ENCODE measurements around the gene NHLRC4.

GRCh38 chr16:593406-593805, 26.6 kb downstream of the NHLRC4 start:
- no peak for TF ChIP-seq ZNF670 (tag by site-specific recombination; IDR thresholded peaks at IDR 0.05; ENCODE audit: low read depth)
- TF ChIP-seq ZNF664 (tag by site-specific recombination; IDR thresholded peaks at IDR 0.05) = no peak
- no peak for TF ChIP-seq RBAK (tag by site-specific recombination; IDR thresholded peaks at IDR 0.05)
- TF ChIP-seq ZNF530 (tag by site-specific recombination; IDR thresholded peaks at IDR 0.05; ENCODE audit: low read depth) = no peak
- no peak for TF ChIP-seq ZFP37 (tag by site-specific recombination; IDR thresholded peaks at IDR 0.05)
- TF ChIP-seq ZNF707 (tag by site-specific recombination; IDR thresholded peaks at IDR 0.05) = no peak
- TF ChIP-seq ZNF558 (tag by site-specific recombination; IDR thresholded peaks at IDR 0.05) = no peak
- TF ChIP-seq, protein P1, sequence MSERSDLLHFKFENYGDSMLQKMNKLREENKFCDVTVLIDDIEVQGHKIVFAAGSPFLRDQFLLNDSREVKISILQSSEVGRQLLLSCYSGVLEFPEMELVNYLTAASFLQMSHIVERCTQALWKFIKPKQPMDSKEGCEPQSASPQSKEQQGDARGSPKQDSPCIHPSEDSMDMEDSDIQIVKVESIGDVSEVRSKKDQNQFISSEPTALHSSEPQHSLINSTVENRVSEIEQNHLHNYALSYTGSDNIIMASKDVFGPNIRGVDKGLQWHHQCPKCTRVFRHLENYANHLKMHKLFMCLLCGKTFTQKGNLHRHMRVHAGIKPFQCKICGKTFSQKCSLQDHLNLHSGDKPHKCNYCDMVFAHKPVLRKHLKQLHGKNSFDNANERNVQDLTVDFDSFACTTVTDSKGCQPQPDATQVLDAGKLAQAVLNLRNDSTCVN (tag by site-specific recombination; optimal IDR thresholded peaks at IDR 0.05) = no peak
- TF ChIP-seq ZNF292 (tag by site-specific recombination; IDR thresholded peaks at IDR 0.05; ENCODE audit: borderline replicate concordance, low read depth) = no peak
- TF ChIP-seq ZNF10 (tag by site-specific recombination; IDR thresholded peaks at IDR 0.05) = no peak
- no peak for TF ChIP-seq ZNF394 (tag by site-specific recombination; IDR thresholded peaks at IDR 0.05; ENCODE audit: borderline replicate concordance)
- no peak for TF ChIP-seq HOXC10 (CRISPR knock-in tag; IDR thresholded peaks at IDR 0.05)
- TF ChIP-seq, protein P2, sequence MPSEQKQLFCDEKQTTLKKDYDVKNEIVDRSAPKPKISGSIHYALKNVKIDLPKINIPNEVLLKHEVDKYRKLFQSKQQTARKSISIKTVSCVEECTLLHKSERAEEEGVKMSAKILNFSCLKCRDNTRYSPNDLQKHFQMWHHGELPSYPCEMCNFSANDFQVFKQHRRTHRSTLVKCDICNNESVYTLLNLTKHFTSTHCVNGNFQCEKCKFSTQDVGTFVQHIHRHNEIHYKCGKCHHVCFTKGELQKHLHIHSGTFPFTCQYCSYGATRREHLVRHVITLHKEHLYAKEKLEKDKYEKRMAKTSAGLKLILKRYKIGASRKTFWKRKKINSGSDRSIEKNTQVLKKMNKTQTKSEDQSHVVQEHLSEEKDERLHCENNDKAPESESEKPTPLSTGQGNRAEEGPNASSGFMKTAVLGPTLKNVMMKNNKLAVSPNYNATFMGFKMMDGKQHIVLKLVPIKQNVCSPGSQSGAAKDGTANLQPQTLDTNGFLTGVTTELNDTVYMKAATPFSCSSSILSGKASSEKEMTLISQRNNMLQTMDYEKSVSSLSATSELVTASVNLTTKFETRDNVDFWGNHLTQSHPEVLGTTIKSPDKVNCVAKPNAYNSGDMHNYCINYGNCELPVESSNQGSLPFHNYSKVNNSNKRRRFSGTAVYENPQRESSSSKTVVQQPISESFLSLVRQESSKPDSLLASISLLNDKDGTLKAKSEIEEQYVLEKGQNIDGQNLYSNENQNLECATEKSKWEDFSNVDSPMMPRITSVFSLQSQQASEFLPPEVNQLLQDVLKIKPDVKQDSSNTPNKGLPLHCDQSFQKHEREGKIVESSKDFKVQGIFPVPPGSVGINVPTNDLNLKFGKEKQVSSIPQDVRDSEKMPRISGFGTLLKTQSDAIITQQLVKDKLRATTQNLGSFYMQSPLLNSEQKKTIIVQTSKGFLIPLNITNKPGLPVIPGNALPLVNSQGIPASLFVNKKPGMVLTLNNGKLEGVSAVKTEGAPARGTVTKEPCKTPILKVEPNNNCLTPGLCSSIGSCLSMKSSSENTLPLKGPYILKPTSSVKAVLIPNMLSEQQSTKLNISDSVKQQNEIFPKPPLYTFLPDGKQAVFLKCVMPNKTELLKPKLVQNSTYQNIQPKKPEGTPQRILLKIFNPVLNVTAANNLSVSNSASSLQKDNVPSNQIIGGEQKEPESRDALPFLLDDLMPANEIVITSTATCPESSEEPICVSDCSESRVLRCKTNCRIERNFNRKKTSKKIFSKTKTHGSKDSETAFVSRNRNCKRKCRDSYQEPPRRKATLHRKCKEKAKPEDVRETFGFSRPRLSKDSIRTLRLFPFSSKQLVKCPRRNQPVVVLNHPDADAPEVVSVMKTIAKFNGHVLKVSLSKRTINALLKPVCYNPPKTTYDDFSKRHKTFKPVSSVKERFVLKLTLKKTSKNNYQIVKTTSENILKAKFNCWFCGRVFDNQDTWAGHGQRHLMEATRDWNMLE (tag by site-specific recombination; conservative IDR thresholded peaks at IDR 0.05; ENCODE audit: low read depth) = no peak
- TF ChIP-seq ATF2 (tag by site-specific recombination; IDR thresholded peaks at IDR 0.05; ENCODE audit: low read depth) = no peak

All from HEK293 (cell line).